ENCODE results near the gene SOAT1. TPM values are rescaled to one million over a fixed set of nuclear protein-coding genes. Genes with fewer than 3 reads are reported as not detected.

SOAT1 gene
- total RNA-seq, 1 donor from 2014 or later: 10.4 TPM

DNA sequence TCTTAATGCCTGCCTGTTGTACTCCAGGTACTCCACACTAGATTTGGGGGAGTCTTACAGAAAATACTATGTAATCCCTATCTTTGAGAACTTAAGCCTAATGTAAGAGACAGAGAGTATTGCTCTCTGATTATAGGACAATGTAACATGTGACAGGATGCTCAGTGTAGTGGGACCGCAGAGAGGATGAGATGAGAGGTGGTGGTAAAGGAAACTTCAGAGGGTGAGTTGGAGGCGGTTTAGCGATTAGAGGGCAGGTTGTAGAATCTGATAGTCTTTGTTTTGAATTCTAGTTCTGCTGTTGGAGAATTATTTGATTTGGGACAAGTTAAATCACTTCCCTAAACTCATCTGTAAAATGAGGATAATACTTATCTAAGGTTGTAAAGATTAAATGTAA is 5.4 kb downstream of the SOAT1 start:
- ATAC-seq (no peak), DNase-seq (ENCODE audit: missing footprints) (no peak)
- intact Hi-C loops (cut with DNase I): no loop called here

DNA sequence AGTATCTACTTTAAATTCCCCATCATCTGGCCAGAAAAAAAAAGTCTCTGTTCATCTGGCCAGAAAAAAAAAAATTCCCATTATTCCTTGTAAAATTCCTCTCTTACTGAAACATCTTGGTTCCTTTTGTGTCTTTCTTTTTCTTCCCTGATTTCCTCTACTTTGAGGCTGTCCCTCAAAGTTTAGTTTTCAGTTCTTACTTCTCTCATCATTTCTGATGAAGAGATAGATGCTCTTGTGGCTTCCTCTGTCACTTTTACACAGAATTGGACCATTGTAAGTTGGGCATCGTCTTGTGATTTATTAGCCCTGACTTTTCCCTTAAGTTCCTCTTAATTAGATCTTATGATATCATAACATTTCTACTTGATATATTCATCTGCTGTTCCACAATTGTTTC is 6.5 kb downstream of the SOAT1 start:
- DNase-seq (ENCODE audit: missing footprints) (no peak), ATAC-seq (no peak)
- intact Hi-C loops (cut with DNase I): no loop called here

DNA sequence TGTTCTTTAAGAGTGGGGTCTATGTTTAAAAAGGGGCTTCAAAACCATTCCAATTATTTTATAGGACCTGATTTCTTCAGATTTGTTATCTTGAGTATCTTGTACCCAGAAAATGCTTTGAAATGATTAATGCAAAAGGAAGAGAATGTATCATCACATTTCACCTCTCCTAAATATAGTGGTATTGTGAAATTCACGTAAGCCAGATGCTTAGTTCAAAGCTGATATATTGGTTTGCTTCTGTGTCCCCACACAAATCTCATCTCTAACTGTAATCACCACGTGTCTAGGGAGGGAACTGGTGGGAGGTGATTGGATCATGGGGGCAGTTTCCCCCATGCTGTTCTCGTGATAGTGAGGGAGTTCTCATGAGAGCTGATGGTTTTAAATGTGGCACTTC is 8.5 kb downstream of the SOAT1 start:
- no peak for ATAC-seq
- no peak for DNase-seq (ENCODE audit: missing footprints)
- intact Hi-C loops (cut with DNase I): no loop called here

DNA sequence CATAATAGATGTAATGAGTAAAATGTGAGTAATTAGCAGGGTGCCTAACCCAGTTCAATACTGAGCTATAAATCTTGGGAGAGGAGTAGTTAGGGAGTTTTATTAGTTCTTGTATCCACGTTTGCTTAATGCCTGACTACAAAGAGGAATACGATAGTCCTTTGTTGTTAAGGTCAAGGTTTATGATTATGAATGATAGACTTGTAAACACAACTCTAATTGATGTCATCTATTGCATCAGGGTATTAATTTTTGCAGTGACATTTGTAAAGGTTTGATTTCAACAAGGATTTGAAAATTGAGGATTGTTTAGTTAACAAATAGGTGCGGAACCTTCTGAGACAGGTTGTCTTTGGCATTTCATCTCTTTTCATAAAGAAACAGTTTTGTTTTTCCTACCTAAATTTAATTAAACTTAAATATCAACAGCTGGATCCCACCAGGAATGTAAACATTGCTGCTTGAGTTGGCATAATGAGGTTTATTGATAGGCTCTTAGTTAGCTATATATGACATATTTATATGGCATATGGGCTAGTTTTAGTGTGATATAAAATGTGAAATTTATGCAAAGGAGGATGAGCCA is 9.7 kb downstream of the SOAT1 start:
- intact Hi-C loops (cut with DNase I): no loop called here
- no peak for DNase-seq (ENCODE audit: missing footprints)

DNA sequence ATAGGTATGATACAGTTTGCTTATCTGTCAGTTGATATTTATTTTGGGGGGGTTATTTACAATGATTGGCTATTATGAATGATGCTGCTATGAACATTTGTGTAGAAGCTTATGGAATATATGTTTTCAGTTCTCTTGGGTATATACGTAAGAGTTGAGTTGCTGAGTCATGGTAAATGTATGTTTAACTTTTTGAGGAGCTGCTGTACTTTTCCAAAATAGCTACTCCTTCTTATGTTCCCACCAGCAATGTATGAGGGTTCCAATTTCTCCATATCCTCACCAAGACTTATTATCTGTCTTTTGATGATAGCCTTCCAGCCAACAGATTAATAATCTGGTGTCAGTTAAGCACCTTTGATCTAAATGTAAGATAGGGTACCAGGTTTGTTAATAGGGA is 11.9 kb downstream of the SOAT1 start:
- intact Hi-C loops (cut with DNase I): no loop called here
- DNase-seq (ENCODE audit: missing footprints) (no peak), ATAC-seq (no peak)

More for the DNA sequence above, 9.7 kb downstream of the SOAT1 start:
- no peak for ATAC-seq

DNA sequence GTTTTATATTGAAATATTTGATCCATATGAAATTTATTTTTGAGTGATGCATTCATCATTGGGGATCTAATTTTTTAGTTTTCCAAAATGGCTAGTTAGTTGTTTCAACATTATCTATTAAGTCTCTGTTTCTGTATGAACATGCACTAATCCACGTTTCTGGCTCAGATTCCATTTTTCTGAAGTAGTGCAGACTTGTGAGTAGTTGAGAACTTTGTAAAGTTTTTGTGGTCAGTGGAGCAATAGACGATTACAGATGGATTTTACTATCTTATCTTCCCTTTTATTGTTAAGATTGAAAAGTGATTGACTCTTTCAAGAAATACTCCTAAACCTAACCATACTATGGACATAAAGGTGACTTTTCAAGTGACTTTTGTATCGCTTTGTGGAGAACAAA is 16.7 kb downstream of the SOAT1 start:
- DNase-seq (ENCODE audit: missing footprints): no peak
- intact Hi-C loops (cut with DNase I): no loop called here
- no peak for ATAC-seq

DNA sequence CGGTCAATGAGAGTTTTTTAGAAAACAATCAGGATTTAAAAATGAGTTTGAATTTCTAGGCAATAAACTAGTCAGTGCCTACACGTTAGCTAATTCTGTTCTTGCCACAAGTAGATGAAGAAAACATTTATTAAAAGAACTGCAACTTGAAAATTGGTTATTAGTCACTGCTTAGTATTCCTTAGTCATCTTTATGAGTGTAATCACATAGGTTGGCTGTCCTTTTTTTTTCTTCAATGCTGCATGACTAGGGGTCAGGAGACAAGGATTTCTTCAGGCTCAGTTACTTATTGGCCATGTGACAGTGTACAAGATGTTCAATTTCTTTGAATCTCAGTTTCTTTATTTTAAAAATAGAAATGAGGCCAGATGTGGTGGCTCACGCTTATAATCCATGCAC is 17.1 kb downstream of the SOAT1 start:
- intact Hi-C loops (cut with DNase I): no loop called here
- peak; percentile 52 for ATAC-seq
- no peak for DNase-seq (ENCODE audit: missing footprints)

DNA sequence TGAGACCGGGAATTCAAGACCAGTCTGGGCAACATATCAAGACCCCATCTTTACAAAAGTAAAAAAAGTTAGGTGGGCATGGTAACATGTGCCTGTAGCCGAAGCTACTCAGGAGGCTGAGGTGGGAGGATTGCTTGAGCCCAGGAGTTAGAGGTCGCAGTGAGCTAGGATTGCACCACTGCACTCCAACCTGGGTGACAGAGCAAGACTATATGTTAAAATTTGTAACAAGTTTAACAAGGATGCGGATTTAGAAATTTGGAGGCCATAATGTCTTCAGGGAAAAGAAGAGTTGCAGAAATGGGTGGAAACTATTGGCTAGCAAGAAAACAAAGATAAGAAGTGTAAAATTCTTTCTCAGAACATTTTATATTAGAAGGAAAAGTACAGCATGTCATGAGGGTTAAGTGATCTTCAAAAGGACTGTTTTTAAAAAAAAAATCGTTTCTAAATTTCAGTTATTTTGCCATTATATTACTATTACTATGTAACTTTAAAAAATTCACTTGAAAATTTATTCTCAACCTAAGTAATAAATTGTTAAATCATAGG is 17.6 kb downstream of the SOAT1 start:
- DNase-seq (ENCODE audit: missing footprints): no peak
- ATAC-seq: peak; percentile 37
- intact Hi-C loops (cut with DNase I): no loop called here

DNA sequence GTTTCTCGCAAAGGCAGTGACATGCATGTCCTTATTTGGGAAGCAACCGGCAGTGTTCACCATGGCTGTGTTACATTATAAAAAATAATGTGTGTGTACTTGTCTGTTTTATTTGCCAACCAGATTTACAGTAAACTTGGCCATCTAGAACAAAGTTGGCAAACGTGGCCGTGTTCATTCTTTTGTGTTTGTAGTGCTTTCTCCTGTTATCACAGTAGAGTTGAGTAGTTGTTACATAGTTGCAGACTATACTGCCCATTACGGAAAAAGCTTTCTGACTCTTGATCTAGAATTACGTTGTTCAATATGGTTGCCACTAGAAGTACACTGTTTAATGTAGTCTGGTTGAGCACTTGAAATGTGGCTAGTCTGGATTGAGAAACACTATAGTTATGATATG is 19.4 kb downstream of the SOAT1 start:
- no peak for DNase-seq (ENCODE audit: missing footprints)
- ATAC-seq: no peak
- intact Hi-C loops (cut with DNase I): no loop called here

DNA sequence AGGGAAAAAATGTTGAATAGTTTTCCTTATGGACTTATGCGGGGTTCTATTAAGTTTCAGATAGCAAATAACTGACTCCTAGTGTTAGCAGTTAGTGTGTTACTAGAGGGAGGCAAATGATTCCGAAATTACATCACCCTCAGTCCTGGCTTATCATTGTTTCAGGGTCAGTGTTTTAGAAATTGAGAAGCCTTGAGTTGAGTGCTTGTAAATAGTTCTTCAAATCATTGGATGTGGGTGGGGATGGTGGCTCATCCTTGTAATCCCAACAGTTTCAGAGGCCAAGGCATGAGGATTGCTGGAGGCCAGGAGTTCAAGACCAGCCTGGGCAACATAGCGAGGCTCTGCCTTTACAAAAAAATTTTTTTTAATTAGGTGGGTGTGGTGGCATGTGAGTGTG is 21.3 kb downstream of the SOAT1 start:
- intact Hi-C loops (cut with DNase I): no loop called here
- ATAC-seq (peak; percentile 34), DNase-seq (ENCODE audit: missing footprints) (no peak)

DNA sequence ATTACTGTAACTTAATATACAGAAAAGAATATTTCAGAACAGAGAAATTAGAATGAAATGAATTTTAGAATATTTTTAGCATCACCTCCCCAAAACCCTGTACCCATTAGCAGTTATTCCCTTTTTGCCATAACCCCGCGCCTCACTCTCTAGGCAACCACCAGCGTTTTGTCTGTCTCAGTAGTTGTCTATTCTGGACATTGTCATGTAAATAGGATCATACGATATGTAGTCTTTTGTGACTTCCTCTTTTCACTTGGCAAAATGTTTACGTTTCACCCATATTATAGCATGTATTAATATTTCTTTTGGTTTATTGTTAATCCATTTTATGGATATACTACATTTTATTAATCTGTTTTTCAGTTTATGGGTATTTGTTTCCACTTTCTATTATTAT is 24.9 kb downstream of the SOAT1 start:
- no peak for ATAC-seq
- intact Hi-C loops (cut with DNase I): no loop called here
- DNase-seq (ENCODE audit: missing footprints): no peak

DNA sequence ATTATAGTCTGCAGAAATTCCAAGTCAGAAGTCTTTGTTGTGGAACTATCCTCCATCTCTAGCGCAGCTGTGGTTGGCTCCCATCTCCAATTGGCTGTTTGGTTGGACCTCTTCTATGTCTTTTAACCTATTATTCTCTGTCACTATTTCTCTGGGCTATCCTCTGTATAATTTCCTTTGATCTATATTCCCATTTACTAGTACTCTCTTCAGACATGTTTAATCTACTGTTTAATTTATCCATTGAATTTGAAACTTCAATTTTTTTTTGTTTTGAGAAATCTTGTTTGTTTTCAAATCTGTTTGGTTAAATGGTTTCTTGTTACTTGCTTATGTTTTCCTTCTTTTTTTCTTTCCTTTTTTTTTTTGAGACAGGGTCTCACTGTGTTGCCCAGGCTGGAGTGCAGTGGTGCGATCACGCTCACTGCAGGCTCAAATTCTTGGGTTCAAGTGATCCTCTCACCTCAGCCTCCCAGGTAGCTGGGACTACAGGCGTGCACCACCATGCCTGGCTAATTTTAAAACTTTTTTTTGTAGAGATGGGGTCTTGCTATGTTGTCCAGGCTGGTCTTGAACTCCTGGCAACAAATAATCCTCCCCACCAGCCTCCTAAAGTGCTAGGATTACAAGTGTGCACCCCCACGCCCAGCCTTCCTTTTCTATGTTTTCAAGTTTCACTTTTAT is 28.1 kb downstream of the SOAT1 start:
- ATAC-seq (no peak), DNase-seq (ENCODE audit: missing footprints) (no peak)
- intact Hi-C loops (cut with DNase I): no loop called here

DNA sequence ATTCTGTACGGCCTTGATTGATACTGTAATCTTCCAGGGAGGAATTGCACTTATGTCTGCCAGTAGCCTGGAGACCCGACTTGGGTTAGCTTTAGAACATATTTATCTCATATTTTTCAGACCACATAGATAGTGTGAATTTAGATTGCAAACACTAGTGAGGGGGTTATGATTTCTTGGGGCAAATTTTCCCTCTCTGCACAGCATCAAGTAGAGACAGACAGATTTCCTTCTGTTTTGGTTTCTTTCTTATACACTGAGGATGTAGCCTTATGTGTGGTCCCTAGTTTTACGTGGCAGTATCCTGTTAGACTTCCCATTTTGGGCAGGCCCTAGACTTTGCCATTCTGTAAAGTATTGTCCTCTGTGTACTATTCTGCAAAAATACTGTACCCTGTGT is 29.0 kb downstream of the SOAT1 start:
- DNase-seq (ENCODE audit: missing footprints) (no peak), ATAC-seq (no peak)
- intact Hi-C loops (cut with DNase I): no loop called here

DNA sequence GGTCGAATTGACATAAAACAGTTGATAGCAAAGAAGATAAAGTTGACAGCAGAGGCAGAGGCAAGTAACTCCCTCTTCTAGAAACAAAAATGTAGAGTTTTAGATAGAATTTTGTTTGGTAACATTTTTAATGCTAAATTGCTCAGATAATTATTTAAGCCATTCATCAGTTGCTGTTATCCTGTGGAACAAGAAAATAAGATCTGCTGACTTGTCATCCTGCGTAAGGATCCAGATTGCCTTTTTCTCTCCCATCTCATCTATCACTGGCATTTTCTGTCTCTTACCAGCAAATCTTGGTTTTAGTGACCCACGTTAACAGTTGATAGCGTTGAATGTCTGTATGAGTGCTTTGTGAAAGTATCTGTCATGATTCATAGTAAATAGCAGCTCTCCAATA is 29.8 kb downstream of the SOAT1 start:
- ATAC-seq (no peak), DNase-seq (ENCODE audit: missing footprints) (no peak)
- intact Hi-C loops (cut with DNase I): no loop called here

DNA sequence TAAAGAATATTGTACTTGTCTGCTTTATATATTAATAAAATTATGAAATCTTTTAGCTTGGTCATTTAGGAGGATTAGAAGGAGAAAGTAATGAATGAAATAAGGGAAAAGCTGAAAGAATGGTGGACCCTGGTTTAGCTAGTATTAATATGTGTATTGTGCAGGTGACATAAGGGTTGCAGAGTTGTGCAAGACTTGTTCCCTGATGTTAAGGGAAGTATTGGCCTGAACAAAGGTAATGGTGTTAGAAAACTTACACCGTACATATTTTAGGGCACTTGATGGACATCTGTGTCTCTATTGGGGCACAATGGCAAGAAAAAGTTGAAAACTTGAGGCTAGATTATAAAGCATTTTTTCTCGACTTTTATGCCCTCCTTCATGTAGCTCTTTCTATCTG is 32.2 kb downstream of the SOAT1 start:
- intact Hi-C loops (cut with DNase I): no loop called here
- ATAC-seq (peak; percentile 31), DNase-seq (ENCODE audit: missing footprints) (no peak)

DNA sequence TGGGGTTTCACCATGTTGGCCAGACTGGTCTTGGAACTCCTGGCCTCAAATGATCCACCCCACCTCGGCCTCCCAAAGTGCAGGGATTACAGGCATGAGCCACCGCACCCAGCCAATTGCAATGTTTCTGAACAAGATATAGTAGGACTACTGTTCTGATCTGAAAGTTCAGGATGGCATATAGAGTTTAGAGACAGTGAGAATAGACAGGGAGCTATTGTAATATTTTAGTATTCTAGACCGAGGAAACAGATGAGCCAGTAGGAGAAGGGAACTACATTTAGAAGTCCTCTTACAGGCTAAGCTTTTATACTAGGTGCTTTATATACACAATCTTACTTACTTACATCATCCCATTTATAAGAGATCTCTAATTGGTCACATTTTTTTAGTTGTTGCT is 33.1 kb downstream of the SOAT1 start:
- DNase-seq (ENCODE audit: missing footprints) (no peak), ATAC-seq (no peak)
- intact Hi-C loops (cut with DNase I): no loop called here

DNA sequence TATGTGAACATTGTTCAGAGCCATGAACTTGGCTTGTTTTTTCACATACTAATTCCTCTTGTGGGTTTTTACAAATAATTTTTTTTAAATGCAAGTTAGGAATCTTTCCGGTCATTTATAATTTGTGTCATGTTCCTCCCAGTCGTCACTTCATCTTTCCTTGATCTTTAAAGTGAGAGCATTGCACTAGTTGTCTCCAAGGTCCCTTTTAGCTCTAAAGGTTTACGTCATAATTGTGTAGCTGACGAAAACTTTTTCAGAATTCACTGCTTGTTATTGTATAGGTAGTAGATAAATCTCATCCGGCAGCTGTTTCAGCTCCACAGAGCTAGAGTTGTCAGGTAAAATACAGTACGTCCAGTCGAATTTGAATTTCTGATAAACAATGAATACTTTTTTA is 33.6 kb downstream of the SOAT1 start:
- ATAC-seq (no peak), DNase-seq (ENCODE audit: missing footprints) (no peak)
- intact Hi-C loops (cut with DNase I): no loop called here

DNA sequence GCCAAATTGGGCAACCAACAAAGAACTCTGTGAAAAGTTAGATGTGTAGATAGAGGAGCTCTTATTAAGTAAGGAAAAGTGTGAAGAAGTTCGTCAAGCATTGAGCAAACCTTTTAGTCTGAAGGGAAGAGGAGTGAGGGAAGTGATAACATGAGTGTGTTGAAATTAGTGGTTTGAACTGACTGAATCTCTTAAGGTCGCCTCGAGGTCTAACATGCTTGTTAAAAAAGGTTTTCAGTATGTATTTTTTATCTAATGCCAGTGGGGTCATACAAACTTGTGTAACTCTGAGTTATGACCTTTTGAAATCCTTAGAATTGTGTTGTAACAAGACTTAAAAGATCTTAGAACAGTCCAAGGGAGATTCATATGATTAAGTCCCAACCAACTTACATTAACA is 34.1 kb downstream of the SOAT1 start:
- ATAC-seq (no peak), DNase-seq (ENCODE audit: missing footprints) (no peak)
- intact Hi-C loops (cut with DNase I): no loop called here

DNA sequence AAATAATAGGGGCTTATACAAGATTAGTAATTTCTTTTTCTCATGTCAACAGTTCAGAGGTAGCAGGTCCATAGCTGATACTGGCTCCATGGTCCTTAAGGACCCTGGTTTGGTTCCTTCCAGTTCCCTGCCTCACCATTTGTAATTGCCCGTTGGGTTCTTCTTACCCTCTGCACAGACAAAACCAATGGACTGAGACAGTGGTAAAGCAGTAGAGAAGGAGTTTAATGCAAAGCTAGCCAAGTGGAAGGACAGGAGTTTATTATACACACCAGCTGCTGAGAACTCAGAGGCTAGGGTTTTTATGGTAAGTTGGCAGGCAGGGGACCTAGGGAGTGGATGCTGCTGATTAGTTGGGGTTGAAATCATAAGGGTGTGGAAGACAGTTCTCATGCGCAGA is 36.3 kb downstream of the SOAT1 start:
- DNase-seq (ENCODE audit: missing footprints) (no peak), ATAC-seq (no peak)
- intact Hi-C loops (cut with DNase I): no loop called here

DNA sequence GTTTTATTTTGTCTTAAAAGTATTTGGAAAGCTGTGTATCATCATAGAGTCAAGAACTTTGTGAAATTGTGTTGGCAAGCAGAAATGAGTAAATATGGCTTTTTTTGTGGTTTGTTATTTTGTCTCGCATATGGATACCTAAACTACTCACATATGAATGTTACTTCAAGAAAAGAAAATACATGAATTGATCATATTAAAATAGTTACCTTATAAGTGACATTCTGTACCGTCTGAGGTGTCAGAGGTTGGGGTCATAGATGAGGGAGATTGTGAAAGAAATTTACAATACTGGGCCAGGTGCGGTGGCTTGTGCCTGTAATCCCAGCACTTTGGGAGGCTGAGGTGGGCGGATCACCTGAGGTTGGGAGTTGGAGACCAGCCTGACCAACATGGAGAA is 40.8 kb downstream of the SOAT1 start:
- intact Hi-C loops (cut with DNase I): no loop called here
- no peak for ATAC-seq
- no peak for DNase-seq (ENCODE audit: missing footprints)

DNA sequence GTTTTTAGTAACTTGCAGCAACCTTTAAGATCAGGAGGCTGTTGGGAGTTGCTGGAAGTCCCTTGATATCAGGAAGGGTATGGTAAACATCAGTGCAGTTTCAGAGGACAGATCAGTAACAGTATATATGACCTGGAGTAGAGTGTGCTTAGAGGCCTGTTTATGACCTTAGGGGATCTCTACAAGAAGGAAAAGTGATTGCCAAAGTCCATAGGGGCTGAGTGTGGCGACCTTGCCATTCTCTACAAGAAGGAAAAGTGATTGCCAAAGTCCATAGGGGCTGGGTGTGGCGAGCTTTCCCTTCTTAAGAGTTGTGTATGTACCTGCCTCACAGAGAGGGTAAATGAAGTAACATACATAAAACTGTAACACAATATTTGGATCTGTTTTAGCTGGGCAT is 43.7 kb downstream of the SOAT1 start:
- DNase-seq (ENCODE audit: missing footprints) (no peak), ATAC-seq (no peak)
- intact Hi-C loops (cut with DNase I): no loop called here
